Trophoblast cell (in vitro differentiated cells and primary cell): Measurements from ENCODE around the gene IL20RA.
"Not testable (repeated sequence)": the region's sequence is repeated elsewhere in the genome, so short reads cannot be mapped to it uniquely, and the experiment has no call there.

Experiments used
- DNase-seq, 2 donors: peaks; one replicate each; pipeline ENCODE4 v3.0.0-alpha.2; 2016
- H2AFZ ChIP-seq: 2 replicates; pipeline ENCODE4 v1.6.1; 2013; ENCODE audit warnings: low read length, moderate library complexity, mild to moderate bottlenecking; ENCODE audit not compliant: insufficient read depth, poor library complexity
- H2AK5ac ChIP-seq: 2 replicates; pipeline ENCODE4 v1.6.1; 2013; ENCODE audit warnings: mild to moderate bottlenecking, low read length
- H2BK120ac ChIP-seq: 2 replicates; pipeline ENCODE4 v1.6.1; 2013; ENCODE audit warnings: low read length, mild to moderate bottlenecking, moderate library complexity; ENCODE audit not compliant: insufficient read depth, poor library complexity
- H2BK12ac ChIP-seq: 2 replicates; pipeline ENCODE4 v1.6.1; 2013; ENCODE audit warnings: mild to moderate bottlenecking, low read length, moderate library complexity
- H2BK5ac ChIP-seq: 2 replicates; pipeline ENCODE4 v1.6.1; 2013; ENCODE audit warnings: low read length, low read depth, moderate library complexity, mild to moderate bottlenecking; ENCODE audit not compliant: poor library complexity
- H3K14ac ChIP-seq: 2 replicates; pipeline ENCODE4 v1.6.1; 2013; ENCODE audit warnings: mild to moderate bottlenecking, low read length
- H3K18ac ChIP-seq: 2 replicates; pipeline ENCODE4 v1.6.1; 2013; ENCODE audit warnings: mild to moderate bottlenecking, low read length
- H3K23ac ChIP-seq: 2 replicates; pipeline ENCODE4 v1.6.1; 2013; ENCODE audit warnings: low read length
- H3K27ac ChIP-seq: 2 replicates; pipeline ENCODE4 v1.5.1; 2013; ENCODE audit warnings: low read depth, mild to moderate bottlenecking, inconsistent platforms, low read length, moderate library complexity
- H3K27me3 ChIP-seq: 2 replicates; pipeline ENCODE4 v1.6.1; 2013; ENCODE audit warnings: inconsistent platforms, mild to moderate bottlenecking, low read length, moderate library complexity; ENCODE audit not compliant: insufficient read depth
- H3K36me3 ChIP-seq, 2 experiments: 1 replicate in 1 of 2; 2 replicates in 1 of 2; pipeline ENCODE4 v1.6.1; 2013; ENCODE audit warnings: low read length in 2 of 2, mild to moderate bottlenecking in 2 of 2, moderate library complexity in 1 of 2; ENCODE audit not compliant: insufficient read depth in 2 of 2, control insufficient read depth in 1 of 2
- H3K4ac ChIP-seq: 2 replicates; pipeline ENCODE4 v1.6.1; 2013; ENCODE audit warnings: low read depth, mild to moderate bottlenecking, low read length, moderate library complexity
- H3K4me1 ChIP-seq, 2 experiments: 1 replicate in 1 of 2; 2 replicates in 1 of 2; pipeline ENCODE4 v1.6.1; 2013; ENCODE audit warnings: low read length in 2 of 2, mild to moderate bottlenecking in 2 of 2, moderate library complexity in 1 of 2; ENCODE audit not compliant: insufficient read depth in 2 of 2, control insufficient read depth in 1 of 2
- H3K4me2 ChIP-seq: 2 replicates; pipeline ENCODE4 v1.6.1; 2013; ENCODE audit warnings: inconsistent platforms, mild to moderate bottlenecking, low read length, moderate library complexity
- H3K4me3 ChIP-seq: 2 replicates; pipeline ENCODE4 v1.5.1; 2013; ENCODE audit warnings: mild to moderate bottlenecking, low read depth, low read length, inconsistent platforms
- H3K79me1 ChIP-seq: one replicate; pipeline ENCODE4 v1.6.1; 2013; ENCODE audit warnings: low read length
- H3K79me2 ChIP-seq: 2 replicates; pipeline ENCODE4 v1.6.1; 2013; ENCODE audit warnings: low read length, mild to moderate bottlenecking; ENCODE audit not compliant: control insufficient read depth, insufficient read depth, poor library complexity
- H3K9ac ChIP-seq: 2 replicates; pipeline ENCODE4 v1.6.1; 2013; ENCODE audit warnings: mild to moderate bottlenecking, low read length
- H3K9me3 ChIP-seq: 2 replicates; pipeline ENCODE4 v1.6.1; 2013; ENCODE audit warnings: low read depth, mild to moderate bottlenecking, control low read depth, inconsistent platforms, low read length; ENCODE audit not compliant: insufficient read depth
- H4K12ac ChIP-seq: 2 replicates; pipeline ENCODE4 v1.6.1; 2013; ENCODE audit warnings: low read depth, mild to moderate bottlenecking, low read length, moderate library complexity
- H4K8ac ChIP-seq: 2 replicates; pipeline ENCODE4 v1.6.1; 2013; ENCODE audit warnings: low read depth, mild to moderate bottlenecking, low read length, moderate library complexity
- H4K91ac ChIP-seq: one replicate; pipeline ENCODE4 v1.6.1; 2013; ENCODE audit warnings: low read depth, mild to moderate bottlenecking, low read length, moderate library complexity
- WGBS: extraction: QIAGEN DNeasy Blood & Tissue Kit; methylation state at CpG from one replicate; pipeline ENCODE4 v1.1.7; 2013; ENCODE audit warnings: missing lambda C conversion rate; ENCODE audit not compliant: insufficient read length, insufficient coverage; ENCODE audit errors: extremely low coverage; 5-methylcytosine and 5-hydroxymethylcytosine counted together

IL20RA gene

DNA sequence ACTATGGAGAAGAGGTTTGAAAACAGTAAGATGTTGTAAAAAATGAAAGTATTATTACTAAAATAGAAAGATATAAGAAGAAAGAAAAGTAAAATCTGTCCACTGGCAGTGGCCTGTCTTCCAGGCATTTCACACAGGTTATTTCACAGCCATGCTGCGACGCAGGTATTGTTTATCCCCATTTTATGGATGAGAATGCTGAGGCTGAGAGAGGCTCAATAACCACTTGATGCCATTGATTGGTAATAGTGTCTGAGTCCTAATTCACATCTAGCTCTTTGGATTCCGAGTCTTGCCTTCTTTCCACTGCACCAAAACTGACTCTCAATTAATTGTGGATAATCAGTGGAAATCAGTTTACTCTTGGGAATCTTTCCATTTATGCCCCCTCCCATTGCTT lies 37.2 kb upstream of the IL20RA start:
- Histone ChIP-seq H3K27me3 (no peaks in the 10 kb centered on the region), H2BK5ac (no peak overlapping the region), H2BK12ac (no peak overlapping the region), H3K27ac (no peak overlapping the region), H3K18ac (no peak overlapping the region), H4K12ac (no peak overlapping the region), H4K8ac (no peak overlapping the region), H2AFZ (no peak overlapping the region), H2BK120ac (no peak overlapping the region), H3K9me3 (no peaks in the 10 kb centered on the region), H3K4me2 (no peak overlapping the region), H3K79me2 (no peaks in the 10 kb centered on the region), H3K36me3 (no peaks in the 10 kb centered on the region), H3K4me1 (no peaks in the 10 kb centered on the region), H3K79me1 (no peaks in the 10 kb centered on the region), H3K23ac (no peak overlapping the region), H3K14ac (no peak overlapping the region), H3K9ac (no peak overlapping the region), H4K91ac (no peak overlapping the region), H3K4me3 (no peak overlapping the region), H3K4ac (no peak overlapping the region), H2AK5ac (no peak overlapping the region)
- no peak for DNase-seq
- WGBS, result no CpG with 5 or more reads among the region's 3 CpGs

- Histone ChIP-seq H2AFZ (no peak overlapping the region), H3K9me3 (no peaks in the 10 kb centered on the region), H3K14ac (no peak overlapping the region), H3K79me2 (no peaks in the 10 kb centered on the region), H3K27me3 (no peaks in the 10 kb centered on the region), H3K23ac (no peak overlapping the region), H3K79me1 (no peaks in the 10 kb centered on the region), H2BK120ac (no peak overlapping the region), H3K4me2 (no peak overlapping the region), H4K91ac (no peak overlapping the region), H2BK12ac (no peak overlapping the region), H3K9ac (no peak overlapping the region), H3K27ac (no peak overlapping the region), H2BK5ac (no peak overlapping the region), H4K12ac (no peak overlapping the region), H3K4me3 (no peak overlapping the region), H2AK5ac (no peak overlapping the region), H3K4me1 (no peaks in the 10 kb centered on the region), H3K18ac (no peak overlapping the region), H3K4ac (no peak overlapping the region), H4K8ac (no peak overlapping the region), H3K36me3 (no peaks in the 10 kb centered on the region)
- no CpG with 5 or more reads among the region's 4 CpGs for WGBS
- DNase-seq, result no peak
Observed at GRCh38 chr6:137080711-137081110, 35.9 kb upstream of the IL20RA start.

DNA sequence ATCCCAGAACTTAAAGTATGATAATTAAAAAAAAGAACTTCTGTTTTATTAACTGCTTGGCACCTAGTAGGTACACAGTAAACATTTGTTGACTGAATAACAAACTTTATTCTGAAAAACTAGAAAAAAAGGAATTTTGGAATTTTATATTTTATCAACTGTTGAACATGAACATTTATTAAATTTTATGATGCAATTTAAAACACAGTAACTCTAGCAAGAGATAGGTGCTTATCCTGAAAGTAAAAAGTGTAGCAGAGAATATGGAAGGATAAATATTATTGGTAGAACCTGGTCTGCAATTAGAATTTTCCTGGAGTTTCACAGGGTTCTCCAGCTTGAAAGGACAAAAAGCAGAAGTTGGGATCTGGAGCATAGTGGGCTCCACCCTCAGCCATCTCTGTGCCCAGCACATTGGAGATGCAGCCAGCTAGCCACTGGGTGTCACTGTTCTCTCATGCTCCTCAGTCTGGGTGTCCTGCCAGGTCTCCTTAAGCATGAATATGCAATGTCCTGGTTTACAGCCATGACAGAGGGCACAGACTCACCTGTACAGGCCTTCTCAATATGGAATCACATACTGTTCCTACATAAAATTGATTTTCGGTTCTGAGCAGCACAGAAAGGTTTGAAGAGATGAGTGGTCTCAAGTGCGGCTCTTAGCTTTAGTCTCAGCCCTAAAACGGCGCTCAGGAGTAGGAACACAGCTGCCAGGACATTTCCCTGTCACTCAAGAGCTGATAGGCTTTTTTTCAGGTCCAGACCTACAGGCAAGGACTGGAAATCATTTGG lies 31.7 kb upstream of the IL20RA start:
- Histone ChIP-seq H3K4me1 (no peaks in the 10 kb centered on the region), H3K4me2 (no peak overlapping the region), H2AK5ac (no peak overlapping the region), H2AFZ (no peak overlapping the region), H3K79me2 (no peaks in the 10 kb centered on the region), H4K12ac (no peak overlapping the region), H4K8ac (no peak overlapping the region), H3K23ac (no peak overlapping the region), H3K27me3 (no peaks in the 10 kb centered on the region), H2BK5ac (no peak overlapping the region), H3K9me3 (no peaks in the 10 kb centered on the region), H3K9ac (no peak overlapping the region), H4K91ac (no peak overlapping the region), H3K18ac (no peak overlapping the region), H2BK12ac (no peak overlapping the region), H3K14ac (no peak overlapping the region), H3K4me3 (no peak overlapping the region), H3K79me1 (no peaks in the 10 kb centered on the region), H3K4ac (no peak overlapping the region), H3K27ac (no peak overlapping the region), H3K36me3 (no peaks in the 10 kb centered on the region), H2BK120ac (no peak overlapping the region)
- peak; percentile 75 to 83 for DNase-seq
- WGBS, result no CpG with 5 or more reads among the region's 4 CpGs

DNA sequence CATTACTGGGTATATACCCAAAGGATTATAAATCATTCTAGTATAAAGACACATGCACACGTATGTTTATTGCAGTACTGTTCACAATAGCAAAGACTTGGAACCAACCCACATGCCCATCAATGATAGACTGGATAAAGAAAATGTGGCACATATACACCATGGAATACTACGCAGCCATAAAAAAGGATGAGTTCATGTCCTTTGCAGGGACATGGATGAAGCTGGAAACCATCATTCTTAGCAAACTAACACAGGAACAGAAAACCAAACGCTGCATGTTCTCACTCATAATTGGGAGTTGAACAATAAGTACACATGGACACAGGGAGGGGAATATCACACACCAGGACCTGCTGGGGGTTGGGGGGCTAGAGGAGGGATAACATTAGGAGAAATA lies 31.0 kb upstream of the IL20RA start:
- not testable (repeated sequence) for H2AK5ac ChIP-seq, H2BK5ac ChIP-seq, H3K79me2 ChIP-seq, H3K9ac ChIP-seq, H4K91ac ChIP-seq, H2BK12ac ChIP-seq, H3K79me1 ChIP-seq, H3K4me3 ChIP-seq, H3K23ac ChIP-seq, H3K27ac ChIP-seq, DNase-seq, H3K4me2 ChIP-seq, H2BK120ac ChIP-seq, H3K9me3 ChIP-seq, H3K18ac ChIP-seq, H2AFZ ChIP-seq, H3K14ac ChIP-seq, H4K12ac ChIP-seq, H4K8ac ChIP-seq, H3K4ac ChIP-seq, H3K36me3 ChIP-seq, H3K27me3 ChIP-seq, H3K4me1 ChIP-seq
- no CpG with 5 or more reads among the region's 3 CpGs for WGBS
